DMS53 (cell line): Measurements from ENCODE around the gene TXK.
A peak's percentile ranks its signal among the peaks of the same experiment; 100 is the strongest.

ENCODE experiments used
- DNase-seq: peaks from one replicate; lab custom pipeline; 2025; lab: John Stamatoyannopoulos, UW

TXK gene

DNA sequence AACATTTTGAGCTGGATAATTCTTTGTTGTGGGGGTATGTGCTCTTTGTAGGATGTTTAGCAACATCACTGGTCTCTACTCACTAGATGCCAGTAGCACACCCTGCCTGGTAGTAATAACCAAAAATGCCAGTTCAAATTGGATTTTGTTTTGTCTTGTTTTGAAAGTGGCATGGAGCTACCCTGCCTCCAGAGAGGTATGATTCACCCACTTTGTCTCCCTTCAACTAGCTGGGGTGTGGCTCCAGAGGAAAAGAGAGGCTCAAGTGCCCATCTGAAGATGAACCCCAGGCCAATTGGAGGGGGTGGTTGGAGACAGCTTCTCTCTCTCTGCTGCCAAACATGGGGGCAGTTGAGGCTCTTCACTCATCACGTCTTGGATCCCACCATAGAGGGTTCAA is 83.0 kb downstream of the TXK start:
- no peak for DNase-seq

- DNase-seq: no peak
Observed at GRCh38 chr4:48049483-48049882, 84.6 kb downstream of the TXK start.

- DNase-seq: peak; percentile 19
Observed at GRCh38 chr4:48047896-48048295, 86.2 kb downstream of the TXK start.

DNA sequence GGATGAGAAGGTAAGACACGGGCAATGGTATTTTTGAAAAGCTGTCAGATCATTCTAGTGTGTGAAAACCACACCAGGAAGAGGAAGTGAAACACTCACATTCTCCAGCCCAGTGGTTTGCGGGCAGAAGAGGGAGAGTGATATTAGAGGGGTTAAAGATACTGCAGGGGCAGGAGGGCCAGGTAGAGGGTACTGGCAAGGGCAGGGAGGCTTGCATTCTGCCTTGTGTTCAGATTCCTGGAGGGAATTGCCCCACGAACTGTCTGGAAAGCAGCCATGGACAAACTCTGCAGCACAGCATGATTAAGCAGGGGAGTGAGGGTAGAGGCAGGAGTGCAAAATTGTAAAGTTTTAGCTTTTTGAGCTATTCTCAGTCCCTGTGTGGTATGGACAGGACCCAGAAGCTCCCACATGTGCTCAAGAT is 86.6 kb downstream of the TXK start:
- peak; percentile 12 for DNase-seq

DNA sequence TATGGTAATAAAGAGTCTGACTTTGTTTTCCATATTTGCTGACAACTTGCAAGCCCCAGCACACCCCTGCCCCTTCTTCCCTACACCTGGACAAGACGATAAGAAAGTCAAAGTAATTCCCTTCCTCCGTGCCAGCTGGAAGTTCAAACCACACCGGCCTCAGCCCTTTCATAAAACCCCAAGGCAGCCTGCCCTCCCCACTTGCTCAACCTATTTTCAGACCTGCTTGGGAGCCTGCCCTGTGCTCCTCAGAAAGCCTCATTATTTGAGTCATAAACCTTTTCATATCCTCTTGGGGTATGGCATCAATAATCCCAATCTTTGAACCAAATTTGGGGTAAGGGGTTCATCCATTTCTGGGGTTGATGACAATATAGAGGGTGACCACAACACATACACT is 88.0 kb downstream of the TXK start:
- DNase-seq: no peak

- DNase-seq: no peak
Observed at GRCh38 chr4:48044298-48044697, 89.8 kb downstream of the TXK start.

DNA sequence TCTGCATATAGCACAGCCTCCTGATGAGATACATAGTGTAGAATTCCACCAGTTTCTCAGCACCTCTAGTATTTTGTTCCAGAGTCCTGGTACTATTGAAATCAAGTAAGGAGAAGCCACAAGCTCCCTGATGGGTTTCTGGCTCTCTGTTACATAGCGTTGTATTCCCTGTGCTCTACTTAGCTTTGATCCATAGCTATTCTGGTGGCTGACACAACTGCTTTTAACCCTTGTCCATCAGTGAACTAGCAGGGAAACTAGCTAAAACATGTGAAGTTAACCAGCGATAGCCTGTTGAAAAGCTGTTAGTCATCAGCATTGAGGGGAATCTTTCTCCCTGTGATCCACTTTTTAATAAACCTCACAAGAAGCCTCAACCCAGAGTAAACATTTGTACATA is 90.5 kb downstream of the TXK start:
- peak; percentile 46 for DNase-seq

GRCh38 chr4:48042979-48043461 is 91.0 kb downstream of the TXK start:
- peak; percentile 80 for DNase-seq

DNA sequence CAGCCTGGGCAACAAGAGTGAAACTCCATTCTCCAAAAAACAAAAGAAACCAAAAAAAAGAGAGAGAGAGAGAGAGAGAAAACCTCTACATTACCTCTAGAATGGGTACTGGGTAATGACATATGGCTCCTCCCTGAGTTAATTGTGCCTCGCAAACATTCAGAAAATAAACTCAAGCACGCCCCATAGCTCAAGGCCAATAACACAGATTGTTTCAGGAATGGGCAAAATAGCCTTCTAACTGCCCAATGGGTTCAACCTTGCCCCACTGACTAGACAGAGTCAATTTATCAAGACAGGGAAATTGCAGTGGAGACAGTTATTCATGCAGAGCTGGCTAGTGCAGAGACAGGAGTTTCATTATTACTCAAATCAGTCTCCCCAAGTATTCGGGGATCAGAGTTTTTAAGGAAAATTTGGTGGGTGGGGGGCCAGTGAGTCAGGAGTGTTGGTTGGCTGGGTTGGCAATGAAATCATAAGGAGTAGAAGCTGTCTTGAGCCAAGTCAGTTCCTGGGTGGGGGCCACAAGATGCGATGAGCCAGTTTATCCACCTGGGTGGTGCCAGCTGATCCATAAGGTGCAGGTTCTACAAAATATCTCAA is 92.4 kb downstream of the TXK start:
- no peak for DNase-seq

GRCh38 chr4:48039561-48039960 is 94.5 kb downstream of the TXK start:
- DNase-seq: no peak

DNA sequence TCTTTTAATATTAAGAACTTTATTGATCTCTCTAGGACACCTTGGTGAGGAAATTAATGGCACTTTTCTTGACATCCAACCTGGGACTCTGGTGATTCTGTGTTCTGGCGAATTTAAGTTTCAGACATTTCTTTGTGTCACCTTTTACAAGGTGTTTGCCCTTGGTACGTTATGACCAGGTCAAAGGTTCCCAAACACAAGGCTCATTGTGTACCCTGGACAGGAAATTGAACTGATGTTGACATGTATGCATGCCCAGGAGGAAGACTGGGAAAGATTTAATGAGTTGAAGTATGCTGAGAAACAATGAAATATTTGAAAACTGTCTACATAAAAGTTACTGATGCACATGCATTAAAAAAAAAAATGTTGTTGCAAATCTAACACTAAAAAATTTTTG is 95.4 kb downstream of the TXK start:
- DNase-seq: no peak

- DNase-seq: no peak
Observed at GRCh38 chr4:48037117-48037462, 97.0 kb downstream of the TXK start.

GRCh38 chr4:48035952-48036351 is 98.1 kb downstream of the TXK start:
- DNase-seq: no peak

DNA sequence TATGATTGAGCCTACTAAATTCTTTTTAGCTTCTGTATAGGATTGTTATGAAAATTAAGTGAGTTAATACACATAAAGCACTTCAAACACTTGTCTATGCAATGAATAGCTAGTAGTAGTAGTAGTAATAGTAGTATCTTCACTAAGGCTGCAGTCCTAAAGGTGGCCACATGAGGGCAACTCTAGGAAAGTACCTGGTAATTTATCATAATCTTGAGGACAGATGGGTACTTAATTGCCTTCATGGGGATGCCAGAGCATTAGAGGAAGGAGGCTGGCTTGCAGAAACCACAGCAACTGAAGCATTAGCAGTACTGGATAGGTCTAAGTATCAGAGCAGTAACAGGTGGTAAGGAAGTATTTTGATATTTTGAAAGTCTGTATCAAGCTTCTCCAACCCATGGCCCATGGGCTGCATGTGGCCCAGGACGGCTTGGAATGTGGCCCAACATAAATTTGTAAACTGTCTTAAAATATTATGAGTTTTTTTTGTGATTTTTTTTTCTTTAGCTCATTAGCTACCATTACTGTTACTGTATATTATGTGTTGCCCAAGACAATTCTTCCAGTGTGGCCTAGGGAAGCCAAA is 100.1 kb downstream of the TXK start:
- peak; percentile 74 for DNase-seq

DNA sequence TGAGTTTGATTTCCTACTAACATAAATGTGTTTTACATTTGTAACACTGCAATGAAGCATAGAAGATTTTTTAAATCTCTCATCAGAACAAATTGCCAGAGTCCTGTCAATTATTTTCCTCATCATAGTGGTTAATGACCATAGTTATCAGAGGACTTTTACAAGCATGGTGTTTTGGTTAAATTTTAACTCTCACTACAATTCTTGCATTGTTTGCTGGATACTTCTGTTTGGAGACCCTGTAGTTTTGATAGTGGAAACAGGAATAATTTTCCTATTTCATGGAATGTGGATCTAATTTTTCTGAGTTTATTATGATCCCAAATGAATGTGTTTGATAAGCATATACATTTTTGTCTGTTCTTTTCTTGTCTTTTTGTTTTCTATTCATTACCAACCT is 100.6 kb downstream of the TXK start:
- DNase-seq: no peak

DNA sequence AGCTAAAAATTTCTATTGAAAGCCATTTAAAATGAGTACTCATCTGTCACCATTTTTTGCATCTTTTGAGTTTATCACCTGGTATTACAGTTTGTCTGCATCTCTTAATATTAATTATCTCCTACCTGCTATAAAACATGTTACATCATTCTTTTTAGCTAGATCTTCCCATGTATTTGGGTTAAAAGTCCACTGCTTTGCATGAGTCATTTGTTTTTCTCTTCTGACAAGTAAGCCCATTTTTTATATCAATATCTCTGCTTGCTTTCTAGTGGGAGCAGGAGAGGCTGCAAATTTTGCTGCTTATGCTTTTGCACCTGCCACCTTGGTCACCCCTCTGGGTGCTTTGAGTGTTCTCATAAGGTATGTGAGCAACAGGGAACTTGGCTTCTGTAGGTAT is 101.3 kb downstream of the TXK start:
- DNase-seq: peak; percentile 20

- DNase-seq: no peak
Observed at GRCh38 chr4:48031802-48032525, 102.1 kb downstream of the TXK start.

DNA sequence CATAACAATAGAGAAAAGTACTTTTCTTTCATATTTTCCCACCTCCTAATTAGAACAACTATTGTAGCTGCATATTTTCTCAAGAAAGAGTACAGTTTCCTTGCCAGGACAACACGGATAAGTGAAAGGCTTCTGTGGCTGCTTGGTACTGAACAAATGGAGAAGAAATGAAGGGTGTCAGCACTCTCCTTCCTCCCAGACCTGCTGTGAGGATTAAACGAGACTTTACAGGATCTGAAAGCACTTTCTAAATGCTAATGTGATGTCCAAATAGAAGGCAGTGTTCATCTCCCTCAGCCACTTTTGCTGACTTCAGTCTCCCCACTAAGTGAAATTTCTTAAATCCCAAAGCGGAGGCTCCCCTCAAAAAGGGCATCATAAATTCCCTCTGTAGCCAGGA is 103.6 kb downstream of the TXK start:
- no peak for DNase-seq

DNA sequence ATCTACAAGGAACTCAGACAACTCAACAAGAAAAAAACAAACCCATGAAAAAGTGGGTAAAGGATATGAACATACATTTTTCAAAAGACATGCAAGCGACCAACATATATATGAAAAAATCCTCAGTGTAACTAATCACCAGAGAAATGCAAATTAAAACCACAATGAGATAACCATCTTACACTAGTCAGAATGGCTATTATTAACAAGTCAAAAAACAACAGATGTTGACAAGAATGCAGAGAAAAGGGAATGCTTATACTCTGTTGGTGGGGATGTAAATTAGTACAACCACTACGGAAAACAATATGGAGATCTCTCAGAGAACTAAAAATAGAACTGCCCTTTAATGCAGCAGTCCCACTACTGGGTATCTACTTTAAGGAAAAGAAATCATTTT is 105.4 kb downstream of the TXK start:
- no peak for DNase-seq

DNA sequence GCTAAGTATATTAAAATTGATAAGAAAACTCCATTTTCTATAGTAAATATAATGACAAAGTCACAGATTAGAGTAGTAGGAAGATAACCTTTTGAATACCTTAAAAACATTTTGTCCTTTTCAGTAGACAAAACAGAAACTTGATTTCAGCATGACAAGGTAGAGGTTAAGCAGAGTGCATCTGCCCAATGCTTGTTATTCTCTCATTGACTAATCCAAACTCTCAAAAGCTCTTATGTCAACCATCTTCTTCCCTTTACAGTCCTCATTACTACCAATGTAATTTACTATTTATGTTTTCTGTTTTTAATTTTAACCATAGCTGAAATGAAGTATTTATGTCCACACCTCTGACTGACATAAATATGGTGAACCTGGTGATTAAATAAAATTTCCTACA is 106.4 kb downstream of the TXK start:
- no peak for DNase-seq

- DNase-seq: peak; percentile 92
Observed at GRCh38 chr4:48025005-48025404, 109.0 kb downstream of the TXK start.

GRCh38 chr4:48024522-48024921 is 109.5 kb downstream of the TXK start:
- DNase-seq: peak; percentile 59

- no peak for DNase-seq
Observed at GRCh38 chr4:48022192-48022799, 111.8 kb downstream of the TXK start.
